ENCODE measurements around the gene NMT1. TPM values are rescaled to one million over a fixed set of nuclear protein-coding genes. Genes with fewer than 3 reads are reported as not detected.

Gene NMT1
- total and polyA plus RNA-seq, 7 experiments from 2014 or later, result 37.5 to 136 (median 84.2) TPM

DNA sequence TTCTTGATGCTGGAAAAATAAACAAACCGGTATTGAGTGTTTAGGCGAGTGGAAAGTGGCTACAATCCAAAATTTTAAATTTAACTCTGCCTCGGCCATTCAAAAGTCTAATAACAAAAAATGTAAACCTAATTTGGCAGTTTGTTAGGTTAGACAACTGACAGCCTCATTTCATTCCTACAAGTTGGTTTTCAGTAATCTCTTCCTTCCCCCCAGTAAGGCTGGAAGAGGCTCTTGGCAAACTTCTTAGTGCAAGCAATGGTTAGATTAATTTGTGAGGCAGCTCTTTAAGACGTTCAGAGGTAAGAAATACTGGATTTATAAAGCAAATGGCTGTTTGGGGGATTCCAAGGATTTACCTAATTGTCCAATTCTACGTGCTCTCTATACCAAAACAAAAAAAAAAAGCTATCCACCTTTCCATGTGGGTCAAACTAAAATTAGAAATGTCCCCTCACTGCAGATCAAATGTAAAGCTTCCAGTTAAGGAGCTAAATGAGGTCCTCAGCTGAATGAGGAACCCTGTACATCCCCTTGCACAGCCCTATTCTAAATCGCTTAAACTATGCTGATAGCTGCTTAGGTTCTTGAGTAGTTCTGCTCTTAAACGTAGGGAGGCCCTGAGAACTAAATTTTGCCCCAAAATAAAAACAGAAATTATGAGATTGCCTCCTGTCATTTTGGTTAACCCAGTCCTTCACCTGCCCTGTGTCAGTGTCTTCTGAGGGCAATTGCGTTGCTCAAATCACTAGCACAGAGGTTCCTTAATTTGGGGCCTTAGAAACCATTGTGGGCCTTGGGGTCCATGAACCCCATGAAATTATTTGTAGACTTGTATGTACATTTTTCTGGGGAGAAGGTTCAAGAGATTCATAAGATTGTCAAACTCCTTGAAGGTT lies 90.0 kb downstream of the NMT1 start:
- intact Hi-C loops (cut with micrococcal nuclease), result no loop called here
- H3K27ac ChIP-seq (ENCODE audit: low read depth, low read length), result peak overlapping the region; percentile 84
- peaks cover 0 to 15% (median 0%) of the 10 kb centered on the region in 5 donors for H3K36me3 Mint-ChIP-seq
- peak overlapping the region; percentile 70 to 100 (median 92) for H3K27ac Mint-ChIP-seq
- H3K4me3 ChIP-seq (ENCODE audit: low read length), result no peak overlapping the region
- ChIA-PET POLR2A (interaction anchor here (0.6 to 10.7 kb wide), 14 partner anchors 9 to 241 kb away, joined by 3 to 516 read pairs (median 4); partner anchors contain the start of genes ACBD4, FMNL1, HEXIM2 and PLCD3), CTCF (interaction anchor here (0.5 to 6.3 kb wide), 19 partner anchors 8 to 1036 kb away, joined by 3 to 114 read pairs (median 4); partner anchors contain the start of genes ACBD4 and HEXIM2)
- no peaks in the 10 kb centered on the region for H3K9me3 ChIP-seq (ENCODE audit: control insufficient read depth in 2 of 3, low read length in 3 of 3)
- peaks cover 18 to 60% (median 52%) of the 10 kb centered on the region in 7 donors for H3K4me1 Mint-ChIP-seq
- DNase-seq (no peak), ATAC-seq (no peak)
- peaks cover 21 to 23% of the 10 kb centered on the region in 2 donors for H3K4me1 ChIP-seq (ENCODE audit: control insufficient read depth in 2 of 2, insufficient read depth in 2 of 2, low read length in 2 of 2)
- no peaks in the 10 kb centered on the region for H3K27me3 ChIP-seq (ENCODE audit: control insufficient read depth in 2 of 2, insufficient read depth in 2 of 2, low read length in 2 of 2)
- peaks cover 0 to 13% (median 0%) of the 10 kb centered on the region in 11 donors for H3K9me3 Mint-ChIP-seq
- peaks cover 0 to 7% (median 0%) of the 10 kb centered on the region in 5 donors for H3K27me3 Mint-ChIP-seq
- peak overlapping the region; percentile 36 to 100 (median 91) for H3K4me3 Mint-ChIP-seq
- H3K36me3 ChIP-seq (ENCODE audit: control insufficient read depth in 2 of 3, insufficient read depth in 3 of 3, low read length in 3 of 3), result peaks cover 0 to 6% (median 0%) of the 10 kb centered on the region in 3 experiments

DNA sequence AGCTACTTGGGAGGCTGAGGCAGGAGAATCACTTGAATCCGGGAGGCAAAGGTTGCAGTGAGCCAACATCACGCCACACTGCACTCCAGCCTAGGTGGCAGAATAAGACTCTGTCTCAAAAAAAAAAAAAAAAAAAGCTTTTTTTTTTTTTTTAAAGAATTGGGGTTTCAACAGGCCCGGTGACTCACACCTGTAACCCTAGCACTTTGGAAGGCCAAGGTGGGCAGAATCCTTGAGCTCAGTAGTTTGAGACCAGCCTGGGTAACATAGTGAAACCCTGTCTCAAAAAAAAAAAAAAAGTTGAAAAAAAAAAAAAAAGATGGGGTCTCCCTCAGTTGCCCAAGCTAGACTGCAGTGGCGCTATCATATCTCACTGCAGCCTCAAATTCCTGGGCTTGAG lies 93.9 kb downstream of the NMT1 start:
- no peak overlapping the region for H3K4me3 ChIP-seq (ENCODE audit: low read length)
- peak overlapping the region in 2 of 9 donors; percentile 19 to 81 for H3K27ac Mint-ChIP-seq
- no peak overlapping the region for H3K4me3 Mint-ChIP-seq
- ChIA-PET POLR2A (interaction anchor here (0.8 to 1.8 kb wide), 5 partner anchors 9 to 94 kb away, joined by 3 to 8 read pairs (median 3); partner anchors contain the start of gene NMT1), CTCF (interaction anchor here (0.6 to 2.1 kb wide), 6 partner anchors 20 to 978 kb away, joined by 3 to 13 read pairs (median 4); partner anchors contain the start of gene ACBD4)
- ATAC-seq (no peak), DNase-seq (no peak)
- H3K27me3 ChIP-seq (ENCODE audit: control insufficient read depth in 2 of 2, insufficient read depth in 2 of 2, low read length in 2 of 2), result no peaks in the 10 kb centered on the region
- peaks cover 18 to 32% of the 10 kb centered on the region in 2 donors for H3K4me1 ChIP-seq (ENCODE audit: control insufficient read depth in 2 of 2, insufficient read depth in 2 of 2, low read length in 2 of 2)
- no peaks in the 10 kb centered on the region for H3K9me3 Mint-ChIP-seq
- H3K36me3 Mint-ChIP-seq, result peaks cover 0 to 20% (median 6%) of the 10 kb centered on the region in 5 donors
- H3K9me3 ChIP-seq (ENCODE audit: control insufficient read depth in 2 of 3, low read length in 3 of 3), result no peaks in the 10 kb centered on the region
- H3K4me1 Mint-ChIP-seq, result peaks cover 30 to 62% (median 49%) of the 10 kb centered on the region in 7 donors
- no peaks in the 10 kb centered on the region for H3K27me3 Mint-ChIP-seq
- no peaks in the 10 kb centered on the region for H3K36me3 ChIP-seq (ENCODE audit: control insufficient read depth in 2 of 3, insufficient read depth in 3 of 3, low read length in 3 of 3)
- intact Hi-C loops (cut with micrococcal nuclease), result no loop called here
- H3K27ac ChIP-seq (ENCODE audit: low read depth, low read length), result peak overlapping the region; percentile 40

- CTCF ChIA-PET, result interaction anchor here (0.6 to 2.1 kb wide), 6 partner anchors 20 to 978 kb away, joined by 3 to 13 read pairs (median 6); partner anchors contain the start of gene ACBD4
- peaks cover 0 to 18% (median 6%) of the 10 kb centered on the region in 5 donors for H3K36me3 Mint-ChIP-seq
- intact Hi-C loops (cut with micrococcal nuclease), result no loop called here
- Histone ChIP-seq H3K9me3 (ENCODE audit: control insufficient read depth in 2 of 3, low read length in 3 of 3) (no peaks in the 10 kb centered on the region), H3K27me3 (ENCODE audit: control insufficient read depth in 2 of 2, insufficient read depth in 2 of 2, low read length in 2 of 2) (no peaks in the 10 kb centered on the region), H3K4me3 (ENCODE audit: low read length) (no peak overlapping the region), H3K4me1 (ENCODE audit: control insufficient read depth in 2 of 2, insufficient read depth in 2 of 2, low read length in 2 of 2) (peaks cover 23 to 34% of the 10 kb centered on the region in 2 donors), H3K36me3 (ENCODE audit: control insufficient read depth in 2 of 3, insufficient read depth in 3 of 3, low read length in 3 of 3) (peaks cover 0 to under 1% (median 0%) of the 10 kb centered on the region in 3 experiments), H3K27ac (ENCODE audit: low read depth, low read length) (peak overlapping the region; percentile 40)
- H3K4me3 Mint-ChIP-seq, result peak overlapping the region in 2 of 10 donors; percentile 12 to 16
- peaks cover 32 to 61% (median 51%) of the 10 kb centered on the region in 7 donors for H3K4me1 Mint-ChIP-seq
- H3K27me3 Mint-ChIP-seq, result no peaks in the 10 kb centered on the region
- H3K9me3 Mint-ChIP-seq, result no peaks in the 10 kb centered on the region
- peak overlapping the region in 5 of 9 donors; percentile 20 to 81 (median 38) for H3K27ac Mint-ChIP-seq
- DNase-seq, result no peak
- POLR2A ChIA-PET, result interaction anchor here (0.8 to 1.8 kb wide), 5 partner anchors 9 to 95 kb away, joined by 3 to 8 read pairs (median 3); partner anchors contain the start of gene NMT1
- no peak for ATAC-seq
These were observed 94.4 kb downstream of the NMT1 start for GRCh38 chr17:45155483-45155882.

DNA sequence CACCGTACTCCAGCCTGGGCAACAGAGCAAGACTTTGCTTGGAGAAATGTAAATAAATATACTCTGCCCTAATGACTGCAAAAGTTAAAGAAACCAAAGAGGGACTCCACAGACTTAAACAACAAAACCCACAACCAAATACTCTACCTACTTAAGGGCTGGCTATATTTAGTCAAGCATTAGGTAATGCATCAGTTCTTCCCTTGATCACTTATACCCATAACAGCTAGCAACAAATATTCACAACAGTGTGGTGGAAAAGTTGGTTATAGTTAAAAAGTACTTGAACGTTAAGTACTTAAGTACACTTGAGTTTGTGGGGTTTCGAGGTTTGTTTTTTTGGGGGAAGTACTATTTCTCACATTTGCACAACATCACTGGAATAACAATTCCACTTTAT lies 95.1 kb downstream of the NMT1 start:
- no peak overlapping the region for H3K4me3 ChIP-seq (ENCODE audit: low read length)
- peak overlapping the region in 5 of 9 donors; percentile 7 to 52 (median 44) for H3K27ac Mint-ChIP-seq
- H3K27me3 ChIP-seq (ENCODE audit: control insufficient read depth in 2 of 2, insufficient read depth in 2 of 2, low read length in 2 of 2), result no peaks in the 10 kb centered on the region
- ChIA-PET POLR2A (interaction anchor here (1.8 to 9.7 kb wide), 3 partner anchors 6 to 17 kb away, joined by 6 to 516 read pairs (median 8); partner anchors contain the start of gene HEXIM1), CTCF (interaction anchor here (1.1 to 2.1 kb wide), 4 partner anchors 21 to 79 kb away, joined by 3 to 13 read pairs (median 8); partner anchors contain the start of gene ACBD4)
- H3K9me3 ChIP-seq (ENCODE audit: control insufficient read depth in 2 of 3, low read length in 3 of 3), result no peaks in the 10 kb centered on the region
- no peaks in the 10 kb centered on the region for H3K9me3 Mint-ChIP-seq
- H3K27me3 Mint-ChIP-seq, result no peaks in the 10 kb centered on the region
- H3K27ac ChIP-seq (ENCODE audit: low read depth, low read length), result no peak overlapping the region
- ATAC-seq, result no peak
- peaks cover 0 to 8% (median 0%) of the 10 kb centered on the region in 3 experiments for H3K36me3 ChIP-seq (ENCODE audit: control insufficient read depth in 2 of 3, insufficient read depth in 3 of 3, low read length in 3 of 3)
- H3K4me1 ChIP-seq (ENCODE audit: control insufficient read depth in 2 of 2, insufficient read depth in 2 of 2, low read length in 2 of 2), result peaks cover 17 to 28% of the 10 kb centered on the region in 2 donors
- H3K4me3 Mint-ChIP-seq, result peak overlapping the region in 1 of 10 donors; percentile 21
- peaks cover 0 to 13% (median 6%) of the 10 kb centered on the region in 5 donors for H3K36me3 Mint-ChIP-seq
- intact Hi-C loops (cut with micrococcal nuclease), result no loop called here
- no peak for DNase-seq
- H3K4me1 Mint-ChIP-seq, result peaks cover 27 to 53% (median 46%) of the 10 kb centered on the region in 7 donors

Small RNAs within 50 kb of the gene (microRNA-seq; reads per million reads assigned to microRNA genes)
- gene MIR6784 (ENCODE audit: borderline microRNAs expressed), result not detected

Other genes with a start within 250 kb of the NMT1 start
- 1 to 10 TPM in 1 of 5 experiments, under 1 TPM in 1, not detected in 3; 0.20 to 1.4 TPM for gene GJC1, start 231.0 kb upstream of the NMT1 start, total RNA-seq
- gene GJC1, start 231.0 kb upstream of the NMT1 start, polyA plus RNA-seq, result not detected
- not detected for gene HIGD1B, start 213.4 kb upstream of the NMT1 start, total RNA-seq
- not detected for gene HIGD1B, start 213.4 kb upstream of the NMT1 start, polyA plus RNA-seq
- gene EFTUD2, start 161.9 kb upstream of the NMT1 start, total RNA-seq, result 100 to 1,000 TPM in 4 of 5 experiments, 10 to 100 TPM in 1; 94.3 to 157 (median 120) TPM
- gene EFTUD2, start 161.9 kb upstream of the NMT1 start, polyA plus RNA-seq, result 10 to 100 TPM; 53.1 to 68.2 TPM
- not detected for gene GFAP, start 145.8 kb upstream of the NMT1 start, total RNA-seq
- gene GFAP, start 145.8 kb upstream of the NMT1 start, polyA plus RNA-seq, result under 1 TPM in 1 of 2 donors, not detected in 1; 0.16 TPM
- 10 to 100 TPM in 1 of 5 experiments, under 1 TPM in 1, not detected in 3; 0.17 to 57.2 TPM for gene KIF18B, start 113.5 kb upstream of the NMT1 start, total RNA-seq
- not detected for gene KIF18B, start 113.5 kb upstream of the NMT1 start, polyA plus RNA-seq
- under 1 TPM in 1 of 5 experiments, not detected in 4; 0.29 TPM for gene C1QL1, start 93.0 kb upstream of the NMT1 start, total RNA-seq
- not detected for gene C1QL1, start 93.0 kb upstream of the NMT1 start, polyA plus RNA-seq
- gene DCAKD, start 9.7 kb upstream of the NMT1 start, total RNA-seq, result 10 to 100 TPM; 14.2 to 36.8 (median 29.8) TPM
- 10 to 100 TPM; 16.9 to 27.6 TPM for gene DCAKD, start 9.7 kb upstream of the NMT1 start, polyA plus RNA-seq
- gene PLCD3, start 71.2 kb downstream of the NMT1 start, total RNA-seq, result 1 to 10 TPM; 2.0 to 5.1 (median 3.2) TPM
- gene PLCD3, start 71.2 kb downstream of the NMT1 start, polyA plus RNA-seq, result under 1 TPM in 1 of 2 donors, not detected in 1; 0.21 TPM
- 10 to 100 TPM; 17.9 to 59.5 (median 31.3) TPM for gene ACBD4, start 74.4 kb downstream of the NMT1 start, total RNA-seq
- gene ACBD4, start 74.4 kb downstream of the NMT1 start, polyA plus RNA-seq, result 10 to 100 TPM; 12.3 to 13.9 TPM
- 10 to 100 TPM; 28.5 to 41.3 (median 37.6) TPM for gene HEXIM1, start 87.2 kb downstream of the NMT1 start, total RNA-seq
- gene HEXIM1, start 87.2 kb downstream of the NMT1 start, polyA plus RNA-seq, result 1 to 10 TPM; 5.1 to 6.1 TPM
- gene HEXIM2, start 100.6 kb downstream of the NMT1 start, total RNA-seq, result 1 to 10 TPM; 2.2 to 8.2 (median 3.4) TPM
- 1 to 10 TPM; 2.4 to 3.2 TPM for gene HEXIM2, start 100.6 kb downstream of the NMT1 start, polyA plus RNA-seq
- gene FMNL1, start 160.6 kb downstream of the NMT1 start, total RNA-seq, result 100 to 1,000 TPM; 324 to 595 (median 396) TPM
- 10 to 100 TPM; 19.0 to 36.4 TPM for gene FMNL1, start 160.6 kb downstream of the NMT1 start, polyA plus RNA-seq
- gene SPATA32, start 200.8 kb downstream of the NMT1 start, total RNA-seq, result 1 to 10 TPM in 1 of 5 experiments, under 1 TPM in 3, not detected in 1; 0.12 to 1.1 (median 0.58) TPM
- gene SPATA32, start 200.8 kb downstream of the NMT1 start, polyA plus RNA-seq, result under 1 TPM; 0.31 to 0.59 TPM

All from naive thymus-derived CD4-positive, alpha-beta T cell (primary cell).